Spinal cord (tissue), 10 donors: ENCODE results near the gene RAE1. TPM values are rescaled to one million over a fixed set of nuclear protein-coding genes. Genes with fewer than 3 reads are reported as not detected.
A peak's percentile ranks its signal among the peaks of the same experiment; 100 is the strongest.

Source experiments
- DNase-seq, 6 donors: peaks; one replicate each; pipeline versions ENCODE4 v3.0.0 to v3.0.0-alpha.2; 2013 to 2015; ENCODE audit warnings: low spot score in 6 of 6, low read depth in 4 of 6
- H3K27ac ChIP-seq: one replicate; pipeline ENCODE4 v1.5.1; 2013; ENCODE audit warnings: low read depth, low read length, control low read depth
- H3K27me3 ChIP-seq: one replicate; pipeline ENCODE4 v1.6.1; 2013; ENCODE audit warnings: low read length; ENCODE audit not compliant: control insufficient read depth, insufficient read depth
- H3K36me3 ChIP-seq: one replicate; pipeline ENCODE4 v1.6.1; 2013; ENCODE audit warnings: low read length; ENCODE audit not compliant: control insufficient read depth, insufficient read depth
- H3K4me1 ChIP-seq: one replicate; pipeline ENCODE4 v1.6.1; 2013; ENCODE audit warnings: low read length; ENCODE audit not compliant: control insufficient read depth, insufficient read depth
- H3K4me3 ChIP-seq: one replicate; pipeline ENCODE4 v1.5.1; 2013; ENCODE audit warnings: low read depth, low read length, control low read depth
- H3K9me3 ChIP-seq: one replicate; pipeline ENCODE4 v1.6.1; 2013; ENCODE audit warnings: low read length; ENCODE audit not compliant: control insufficient read depth, insufficient read depth
- WGBS: methylation state at CpG from one replicate; pipeline ENCODE4 v1.1.5; 2013; ENCODE audit warnings: missing lambda C conversion rate; ENCODE audit not compliant: insufficient coverage; 5-methylcytosine and 5-hydroxymethylcytosine counted together
- polyA plus RNA-seq, 2 donors: library from polyadenylated mRNA; unstranded; fragments of 120-200 nt; gene quantifications; one replicate each; pipeline ENCODE4 v1.2.1, GENCODE V29; 2013; ENCODE audit not compliant: insufficient read length in 2 of 2
- total RNA-seq, 2 donors: library from RNA; depleted of rRNA in 1 of 2; stranded (reverse); fragments of 120-200 nt in 1 of 2; fragments of >200 nt in 1 of 2; gene quantifications; one replicate each; pipeline versions ENCODE4 v1.2.3 to v1.2.4, GENCODE V29; 2013 to 2014
- donor health status: healthy.

Gene RAE1
- total and polyA plus RNA-seq, 4 donors: 31.6 to 49.5 (median 39.3) TPM

GRCh38 chr20:57377350-57377749 is 26.3 kb downstream of the RAE1 start:
- Histone ChIP-seq H3K4me3 (no peak overlapping the region), H3K9me3 (no peaks in the 10 kb centered on the region), H3K27ac (no peak overlapping the region), H3K36me3 (peaks cover 66% of the 10 kb centered on the region), H3K27me3 (no peaks in the 10 kb centered on the region), H3K4me1 (no peaks in the 10 kb centered on the region)
- DNase-seq: no peak
- 82% methylated on average over 9 of the region's 13 CpGs for WGBS

DNA sequence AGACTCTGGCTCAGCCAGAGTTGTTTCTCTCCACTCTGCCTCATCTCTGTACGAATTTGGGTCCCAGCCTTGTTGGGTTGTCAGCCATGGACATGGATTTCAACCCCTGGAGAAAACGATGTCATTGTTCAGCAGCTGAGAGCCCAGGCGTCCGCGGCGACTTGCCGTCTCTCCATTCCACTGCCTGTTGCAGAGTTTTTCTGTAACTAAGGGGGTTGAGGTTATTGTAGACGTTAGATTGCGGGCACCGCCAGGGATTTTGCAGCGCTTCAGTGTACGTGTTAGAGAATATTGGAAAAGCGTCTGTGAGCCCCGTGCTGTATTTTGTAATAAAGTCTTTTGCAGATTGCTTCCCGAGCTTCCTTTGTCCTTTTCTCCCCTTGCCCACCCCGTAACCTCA is 27.1 kb downstream of the RAE1 start:
- H3K4me1 ChIP-seq: no peaks in the 10 kb centered on the region
- no peaks in the 10 kb centered on the region for H3K27me3 ChIP-seq
- no peaks in the 10 kb centered on the region for H3K9me3 ChIP-seq
- no peak overlapping the region for H3K27ac ChIP-seq
- peaks cover 58% of the 10 kb centered on the region for H3K36me3 ChIP-seq
- H3K4me3 ChIP-seq: no peak overlapping the region
- 80% methylated on average over 4 of the region's 16 CpGs for WGBS
- no peak for DNase-seq

DNA sequence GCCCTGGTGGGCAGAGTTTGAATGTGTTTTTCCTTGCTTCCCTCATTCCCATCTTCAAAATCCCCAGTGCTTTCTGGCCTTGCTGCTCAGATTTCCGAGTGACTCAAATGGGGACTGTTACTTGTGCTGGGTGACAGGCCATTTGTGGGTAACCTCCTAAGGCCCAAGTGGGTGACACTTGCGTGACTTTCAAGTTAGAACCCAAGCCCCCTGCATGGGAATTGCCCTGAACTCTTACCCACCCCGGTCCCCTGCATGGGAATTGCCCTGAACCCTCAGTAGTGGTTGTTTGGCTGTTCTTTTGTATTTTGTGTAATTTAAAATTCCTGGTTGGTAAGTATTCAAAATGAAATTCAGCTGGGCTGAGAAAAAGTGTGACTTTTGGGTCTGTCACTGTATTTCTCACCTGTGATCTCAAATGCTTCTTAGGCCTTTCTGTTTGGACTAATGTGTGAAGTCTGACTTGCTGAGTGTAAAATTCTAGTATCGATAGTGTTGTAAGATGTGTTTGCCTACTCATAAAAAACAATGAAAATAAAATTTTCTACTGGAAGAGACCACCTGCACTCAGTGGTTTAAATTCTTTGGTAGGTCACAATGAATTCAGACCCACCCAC is 27.7 kb downstream of the RAE1 start:
- H3K36me3 ChIP-seq: peaks cover 52% of the 10 kb centered on the region
- no peak overlapping the region for H3K27ac ChIP-seq
- H3K4me3 ChIP-seq: no peak overlapping the region
- no peaks in the 10 kb centered on the region for H3K9me3 ChIP-seq
- no peak for DNase-seq
- WGBS: 100% methylated on average over 2 of the region's 4 CpGs
- no peaks in the 10 kb centered on the region for H3K27me3 ChIP-seq
- no peaks in the 10 kb centered on the region for H3K4me1 ChIP-seq

GRCh38 chr20:57379263-57379647 is 28.2 kb downstream of the RAE1 start:
- Histone ChIP-seq H3K36me3 (peaks cover 51% of the 10 kb centered on the region), H3K27me3 (no peaks in the 10 kb centered on the region), H3K4me3 (no peak overlapping the region), H3K27ac (no peak overlapping the region), H3K4me1 (no peaks in the 10 kb centered on the region), H3K9me3 (no peaks in the 10 kb centered on the region)
- WGBS: 80% methylated on average over 2 of the region's 5 CpGs
- DNase-seq: peak in 1 of 6 donors; percentile 42

GRCh38 chr20:57380081-57380750 is 29.2 kb downstream of the RAE1 start:
- DNase-seq: no peak
- H3K27me3 ChIP-seq: no peaks in the 10 kb centered on the region
- H3K36me3 ChIP-seq: peaks cover 48% of the 10 kb centered on the region
- H3K4me1 ChIP-seq: no peaks in the 10 kb centered on the region
- no peak overlapping the region for H3K4me3 ChIP-seq
- H3K9me3 ChIP-seq: no peaks in the 10 kb centered on the region
- WGBS: 86% methylated on average over 8 of the region's 10 CpGs
- no peak overlapping the region for H3K27ac ChIP-seq

DNA sequence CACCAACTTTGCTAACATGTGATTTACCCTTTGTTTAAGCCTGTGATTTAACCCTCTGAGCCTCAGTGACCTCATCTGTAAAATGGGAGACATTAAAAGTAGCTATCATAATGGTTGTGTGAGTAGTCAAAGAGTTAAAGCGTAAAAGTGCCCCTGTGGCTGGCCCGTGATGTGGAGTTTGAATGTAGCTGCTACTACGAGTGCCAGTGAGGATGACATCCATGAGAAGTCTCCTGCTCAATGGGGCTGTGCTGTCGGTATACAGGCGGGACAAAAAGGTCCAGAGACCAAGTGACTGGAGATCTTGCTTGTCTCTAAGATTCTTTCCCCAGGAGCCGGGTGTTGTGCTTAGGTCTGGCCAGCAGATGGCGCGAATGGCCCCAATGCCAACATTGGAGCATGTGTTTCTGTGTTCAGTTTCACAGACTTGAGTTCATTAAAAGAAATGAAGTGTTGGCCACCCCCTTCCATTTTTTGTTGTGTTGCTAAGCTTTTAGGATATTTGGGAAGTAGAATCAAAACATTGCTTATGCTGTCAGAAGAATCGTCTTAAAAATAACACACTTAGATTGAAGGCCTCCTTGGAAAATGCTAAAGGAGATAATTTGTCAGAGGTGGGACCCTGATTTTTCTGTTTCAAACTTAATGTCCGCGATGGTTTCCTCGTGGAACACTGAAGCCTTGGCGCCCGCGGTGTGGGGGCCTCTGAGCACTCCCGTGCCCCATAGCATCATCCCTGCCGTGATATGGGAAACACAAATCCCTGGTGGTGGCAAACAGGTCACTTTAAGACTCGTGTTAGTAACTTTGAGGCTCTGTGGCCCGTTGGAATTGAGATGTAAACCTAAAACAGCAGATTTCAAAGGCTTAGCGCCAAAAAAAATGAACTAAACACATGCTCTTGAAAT is 30.8 kb downstream of the RAE1 start:
- Histone ChIP-seq H3K9me3 (no peaks in the 10 kb centered on the region), H3K27me3 (no peaks in the 10 kb centered on the region), H3K27ac (no peak overlapping the region), H3K4me1 (no peaks in the 10 kb centered on the region), H3K36me3 (peaks cover 45% of the 10 kb centered on the region), H3K4me3 (no peak overlapping the region)
- WGBS: 49% methylated on average over 15 of the region's 20 CpGs
- peak; percentile 53 to 93 (median 68) for DNase-seq

DNA sequence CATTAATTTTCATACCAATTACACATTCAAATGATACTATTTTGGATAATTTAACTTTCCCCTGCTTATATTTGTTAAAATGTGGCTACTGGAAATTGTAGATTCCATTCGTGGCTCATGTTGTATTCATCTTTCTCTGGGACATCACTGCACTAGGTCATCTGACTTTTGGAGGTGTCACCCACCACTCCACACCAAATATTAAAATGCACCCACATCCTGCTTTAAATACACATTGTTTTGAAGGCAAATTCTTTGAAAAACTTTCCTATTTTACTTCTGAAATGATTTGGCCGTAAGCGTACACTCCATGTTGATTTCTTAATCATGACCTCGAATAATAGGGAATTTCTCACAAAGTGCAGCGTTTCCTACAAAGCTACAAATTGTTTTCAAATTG is 31.5 kb downstream of the RAE1 start:
- Histone ChIP-seq H3K27me3 (no peaks in the 10 kb centered on the region), H3K27ac (no peak overlapping the region), H3K4me3 (no peak overlapping the region), H3K9me3 (no peaks in the 10 kb centered on the region), H3K36me3 (peaks cover 39% of the 10 kb centered on the region), H3K4me1 (no peaks in the 10 kb centered on the region)
- WGBS: 90% methylated on average over 2 of the region's 5 CpGs
- no peak for DNase-seq

DNA sequence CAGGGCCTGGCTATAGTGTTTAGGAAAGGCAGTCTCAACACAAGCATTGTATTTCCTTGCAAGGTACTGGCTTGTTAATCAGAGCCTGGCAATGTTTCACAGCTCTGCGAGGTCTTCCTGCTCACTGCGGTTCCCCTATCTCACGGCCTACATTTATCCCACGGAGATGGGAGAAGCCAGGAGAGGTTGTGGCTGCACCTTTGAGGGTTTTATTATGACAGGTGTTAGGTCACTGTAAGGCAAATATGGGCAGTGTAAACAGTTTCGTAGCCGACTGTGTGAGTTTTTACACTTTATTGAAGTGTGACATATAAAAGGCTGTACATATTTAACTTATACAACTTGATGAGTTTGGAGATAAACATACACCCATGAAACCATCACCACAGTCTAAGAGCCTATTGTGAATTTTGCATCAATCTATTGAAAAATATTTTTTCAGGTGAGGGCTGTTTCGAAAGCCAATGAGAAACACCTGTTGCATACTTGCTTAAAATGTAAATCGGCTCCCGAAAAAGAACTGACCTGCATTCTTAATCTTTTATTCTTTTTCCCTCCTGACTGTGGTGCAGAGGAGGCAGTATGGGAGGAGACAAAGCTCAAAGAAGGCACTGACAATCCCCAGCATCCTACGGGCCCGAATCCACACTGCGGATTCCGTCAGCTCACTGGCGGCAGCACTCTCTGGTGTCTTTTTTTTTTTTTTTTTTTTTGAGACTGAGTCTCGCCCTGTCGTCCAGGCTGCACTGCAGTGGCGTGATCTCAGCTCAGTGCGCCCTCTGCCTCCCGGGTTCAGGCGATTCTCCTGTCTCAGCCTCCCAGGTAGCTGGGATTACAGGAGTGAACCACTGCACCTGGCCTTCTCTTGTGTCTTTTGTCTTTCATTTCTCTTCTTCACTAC is 32.6 kb downstream of the RAE1 start:
- no peaks in the 10 kb centered on the region for H3K9me3 ChIP-seq
- H3K4me3 ChIP-seq: no peak overlapping the region
- DNase-seq: no peak
- no peaks in the 10 kb centered on the region for H3K27me3 ChIP-seq
- 87% methylated on average over 11 of the region's 20 CpGs for WGBS
- H3K4me1 ChIP-seq: peaks cover 4% of the 10 kb centered on the region
- H3K27ac ChIP-seq: no peak overlapping the region
- H3K36me3 ChIP-seq: peaks cover 33% of the 10 kb centered on the region

- H3K27me3 ChIP-seq: peaks cover under 1% of the 10 kb centered on the region
- 94% methylated on average over 8 of the region's 8 CpGs for WGBS
- peaks cover 7% of the 10 kb centered on the region for H3K4me1 ChIP-seq
- no peak overlapping the region for H3K4me3 ChIP-seq
- H3K27ac ChIP-seq: no peak overlapping the region
- peaks cover 33% of the 10 kb centered on the region for H3K36me3 ChIP-seq
- no peak for DNase-seq
- H3K9me3 ChIP-seq: no peaks in the 10 kb centered on the region
Observed at GRCh38 chr20:57384486-57384885, 33.4 kb downstream of the RAE1 start.
